Tibial artery (tissue), 4 donors: ENCODE results near the gene SEMA3B.
"Not testable (repeated sequence)": the region's sequence is repeated elsewhere in the genome, so short reads cannot be mapped to it uniquely, and the experiment has no call there.

Experiments
- DNase-seq, 2 donors: peaks; one replicate each; pipeline ENCODE4 v3.0.0-alpha.2; 2019
- H3K27ac ChIP-seq, 2 donors: fragments of 200-600 bp; sonication (generic) in 1 of 2; 1 replicate in 1 of 2; 2 replicates in 1 of 2; pipeline ENCODE4 v1.5.1; 2018 to 2019; ENCODE audit warnings: mild to moderate bottlenecking in 1 of 2
- H3K27me3 ChIP-seq, 2 donors: fragments of 200-600 bp; sonication (generic) in 1 of 2; one replicate each; pipeline versions ENCODE4 v1.5.1 to v1.6.0; 2016 to 2019
- H3K36me3 ChIP-seq, 3 donors: fragments of 200-600 bp; sonication (generic) in 2 of 3; one replicate each; pipeline ENCODE4 v1.5.1; 2016 to 2019; ENCODE audit warnings: mild to moderate bottlenecking in 2 of 3
- H3K4me1 ChIP-seq, 4 donors: fragments of 200-600 bp; sonication (generic) in 2 of 4; 1 replicate in 3 of 4; 2 replicates in 1 of 4; pipeline ENCODE4 v1.5.1; 2016 to 2019
- H3K4me3 ChIP-seq, 2 donors: fragments of 200-600 bp; sonication (generic) in 1 of 2; 1 replicate in 1 of 2; 2 replicates in 1 of 2; pipeline ENCODE4 v1.5.1; 2018 to 2019; ENCODE audit warnings: mild to moderate bottlenecking in 2 of 2
- H3K9me3 ChIP-seq, 3 donors: fragments of 200-600 bp; sonication (generic) in 1 of 3; one replicate each; pipeline ENCODE4 v1.5.1; 2016 to 2019
- CTCF ChIP-seq, 2 experiments: fragments of 200-600 bp in 1 of 2; fragments of 450-650 bp in 1 of 2; IDR thresholded peaks; one replicate each; pipeline ENCODE4 v1.5.1; 2017 to 2019; ENCODE audit warnings: antibody characterized with exemption in 2 of 2, mild to moderate bottlenecking in 1 of 2, moderate library complexity in 1 of 2
- intact Hi-C: fragments of 100-400 bp; cut with DNase I; formaldehyde crosslinking; loops from one replicate; pipeline ENCODE4 v1.15.0; 2023; ENCODE audit warnings: low total_unique reads

Gene SEMA3B

DNA sequence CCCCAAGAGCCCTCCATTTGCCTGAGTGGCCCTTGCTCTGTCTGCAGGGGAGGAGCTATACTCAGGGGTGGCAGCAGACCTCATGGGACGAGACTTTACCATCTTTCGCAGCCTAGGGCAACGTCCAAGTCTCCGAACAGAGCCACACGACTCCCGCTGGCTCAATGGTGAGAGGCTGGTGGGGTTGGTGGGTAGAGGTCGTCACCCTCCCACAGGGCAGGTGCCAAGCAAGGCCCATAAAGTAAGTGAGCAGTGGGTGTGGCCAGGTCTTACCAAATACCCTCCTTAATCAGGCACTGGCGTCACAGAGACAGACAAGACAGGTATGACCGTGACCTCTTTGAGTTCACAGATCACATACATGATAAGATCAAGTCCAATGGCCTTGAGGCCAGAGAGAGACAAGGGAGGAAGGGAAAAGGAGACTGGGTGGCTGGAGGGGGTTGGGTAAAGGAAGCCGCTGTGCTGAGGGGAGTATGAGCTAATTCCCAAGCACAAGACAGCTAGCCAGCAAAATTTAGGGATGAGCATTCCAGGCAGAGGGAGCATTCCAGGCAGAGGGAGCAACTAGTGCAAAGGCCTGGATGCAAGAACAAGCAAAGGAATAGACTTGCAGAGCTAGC is 2.5 kb downstream of the SEMA3B start:
- Histone ChIP-seq H3K4me3 (no peak overlapping the region), H3K27me3 (no peaks in the 10 kb centered on the region), H3K9me3 (no peaks in the 10 kb centered on the region), H3K27ac (peak overlapping the region in 1 of 2 donors; percentile 98), H3K36me3 (peaks cover 0 to 11% (median 0%) of the 10 kb centered on the region in 3 donors), H3K4me1 (peaks cover 0 to 69% (median 49%) of the 10 kb centered on the region in 4 donors)
- no peak for TF ChIP-seq CTCF (IDR thresholded peaks at IDR 0.05)
- no peak for DNase-seq
- intact Hi-C loops, result loop anchor here (1.0 to 10.0 kb wide), 2 partner anchors 44 to 147 kb away; no protein-coding TSS in a partner anchor

GRCh38 chr3:50272538-50272910 is 3.6 kb downstream of the SEMA3B start:
- Histone ChIP-seq H3K4me3 (peak overlapping the region in 1 of 2 donors; percentile 44), H3K4me1 (peaks cover 0 to 58% (median 39%) of the 10 kb centered on the region in 4 donors)
- intact Hi-C loops, result loop anchor here (2.0 to 10.0 kb wide), 2 partner anchors 80 to 148 kb away; no protein-coding TSS in a partner anchor

GRCh38 chr3:50272911-50273688 is 4.2 kb downstream of the SEMA3B start:
- Histone ChIP-seq H3K36me3 (peaks cover 0 to 17% (median 0%) of the 10 kb centered on the region in 3 donors), H3K4me1 (peaks cover 0 to 53% (median 33%) of the 10 kb centered on the region in 4 donors), H3K4me3 (peak overlapping the region; percentile 22 to 44), H3K27ac (no peak overlapping the region), H3K27me3 (no peaks in the 10 kb centered on the region), H3K9me3 (no peaks in the 10 kb centered on the region)
- intact Hi-C loops, result loop anchor here (2.0 to 10.0 kb wide), 2 partner anchors 80 to 148 kb away; no protein-coding TSS in a partner anchor
- peak; percentile 98 to 99 for TF ChIP-seq CTCF (IDR thresholded peaks at IDR 0.05)
- peak; percentile 81 to 91 for DNase-seq

More at GRCh38 chr3:50272538-50272910, 3.6 kb downstream of the SEMA3B start:
- H3K27me3 ChIP-seq, H3K9me3 ChIP-seq, DNase-seq, H3K27ac ChIP-seq: not testable (repeated sequence)
- peaks cover 0 to 17% (median 0%) of the 10 kb centered on the region in 3 donors for H3K36me3 ChIP-seq

- Histone ChIP-seq H3K9me3 (no peaks in the 10 kb centered on the region), H3K4me1 (peaks cover 0 to 53% (median 30%) of the 10 kb centered on the region in 4 donors), H3K36me3 (peaks cover 0 to 17% (median 0%) of the 10 kb centered on the region in 3 donors), H3K4me3 (no peak overlapping the region), H3K27me3 (no peaks in the 10 kb centered on the region), H3K27ac (no peak overlapping the region)
- intact Hi-C loops, result loop anchor here (2.0 to 10.0 kb wide), 2 partner anchors 81 to 149 kb away; no protein-coding TSS in a partner anchor
- DNase-seq, result no peak
- TF ChIP-seq CTCF (IDR thresholded peaks at IDR 0.05), result no peak
Observed at GRCh38 chr3:50273689-50274065, 4.7 kb downstream of the SEMA3B start.

GRCh38 chr3:50274371-50275104 is 5.6 kb downstream of the SEMA3B start:
- Histone ChIP-seq H3K4me1 (peaks cover 0 to 51% (median 30%) of the 10 kb centered on the region in 4 donors), H3K27me3 (no peaks in the 10 kb centered on the region), H3K27ac (no peak overlapping the region), H3K9me3 (no peaks in the 10 kb centered on the region), H3K36me3 (peaks cover 0 to 17% (median 0%) of the 10 kb centered on the region in 3 donors), H3K4me3 (no peak overlapping the region)
- intact Hi-C loops, result loop anchor here (5.0 to 10.0 kb wide), 2 partner anchors 32 to 150 kb away; no protein-coding TSS in a partner anchor
- peak in 1 of 2 donors; percentile 63 for DNase-seq
- peak; percentile 45 to 47 for TF ChIP-seq CTCF (IDR thresholded peaks at IDR 0.05)
